ENCODE measurements around the gene SSH2.

- no peak for TF ChIP-seq CTCF (IDR thresholded peaks at IDR 0.05)
- TF ChIP-seq POLR2A (IDR thresholded peaks at IDR 0.05; ENCODE audit: low read depth) = no peak
Measured at GRCh38 chr17:29903471-29903870, 26.6 kb downstream of the SSH2 start.
